Stimulated activated CD4-positive, alpha-beta T cell treated with anti-CD3 and anti-CD28 coated beads, Interleukin-4, amount 100 ng/mL, for 1 hour (primary cell): ENCODE results near the gene PLEKHN1.
"Not testable (repeated sequence)": the region's sequence is repeated elsewhere in the genome, so short reads cannot be mapped to it uniquely, and the experiment has no call there.

ENCODE experiments used
- DNase-seq: peaks from one replicate; pipeline ENCODE4 v3.0.0-alpha.2; 2020

Gene PLEKHN1

GRCh38 chr1:995665-996633, 29.7 kb downstream of the PLEKHN1 start:
- DNase-seq, result no peak

GRCh38 chr1:996851-997712, 30.8 kb downstream of the PLEKHN1 start:
- DNase-seq, result no peak

GRCh38 chr1:997713-997992, 31.4 kb downstream of the PLEKHN1 start:
- DNase-seq, result no peak

- no peak for DNase-seq
Measured at GRCh38 chr1:997993-998744, 31.9 kb downstream of the PLEKHN1 start.

- no peak for DNase-seq
Measured at GRCh38 chr1:998745-998994, 32.4 kb downstream of the PLEKHN1 start.

- no peak for DNase-seq
Measured at GRCh38 chr1:998995-999724, 32.9 kb downstream of the PLEKHN1 start.

GRCh38 chr1:999725-1000356, 33.6 kb downstream of the PLEKHN1 start, which contains the start of gene HES4:
Gene HES4 (minus strand): TSS chr1:1000097. CDS start chr1:999973, 124 bp downstream.
- DNase-seq, result peak; percentile 69

- DNase-seq, result peak; percentile 71
Measured at GRCh38 chr1:1000357-1001056, 34.2 kb downstream of the PLEKHN1 start.

GRCh38 chr1:1001057-1001783, 34.9 kb downstream of the PLEKHN1 start:
- DNase-seq, result peak; percentile 4

GRCh38 chr1:1003618-1004419, 37.5 kb downstream of the PLEKHN1 start:
- no peak for DNase-seq

- DNase-seq, result no peak
Measured at GRCh38 chr1:1004420-1004779, 38.1 kb downstream of the PLEKHN1 start.

- DNase-seq, result no peak
Measured at GRCh38 chr1:1004780-1005697, 38.8 kb downstream of the PLEKHN1 start.

- no peak for DNase-seq
Measured at GRCh38 chr1:1005774-1006304, 39.6 kb downstream of the PLEKHN1 start.

GRCh38 chr1:1006305-1007159, 40.2 kb downstream of the PLEKHN1 start:
- DNase-seq, result no peak

GRCh38 chr1:1010131-1010530, 43.8 kb downstream of the PLEKHN1 start:
- DNase-seq, result not testable (repeated sequence)

- no peak for DNase-seq
Measured at GRCh38 chr1:1011396-1011949, 45.2 kb downstream of the PLEKHN1 start.

- DNase-seq, result not testable (repeated sequence)
Measured at GRCh38 chr1:1012736-1013104, 46.4 kb downstream of the PLEKHN1 start.
